Activated CD4-positive, alpha-beta T cell treated with anti-CD3 and anti-CD28 coated beads for 36 hours (primary cell): ENCODE results near the gene KCNK6. TPM values are rescaled to one million over a fixed set of nuclear protein-coding genes. Genes with fewer than 3 reads are reported as not detected.

ENCODE experiments used
- ATAC-seq: fragments of 200-7000 bp; cut with Tn5 transposase; one replicate; pipeline ENCODE4 v1.10.0; 2021; ENCODE audit warnings: mild to moderate bottlenecking, moderate library complexity
- CTCF ChIA-PET: fragments of 350-600 bp; sonication (Branson Sonifier 250); formaldehyde crosslinking; loops from one replicate; lab custom pipeline; 2021; ENCODE audit warnings: antibody characterized with exemption; lab: Charles Lee
- POLR2A ChIA-PET: fragments of 350-600 bp; sonication (Branson Sonifier 250); formaldehyde crosslinking; loops from one replicate; lab custom pipeline; 2021; ENCODE audit warnings: antibody characterized with exemption, inconsistent platforms; lab: Charles Lee
- DNase-seq: peaks from one replicate; pipeline ENCODE4 v3.0.0-alpha.2; 2020
- H3K27ac Mint-ChIP-seq: one replicate; pipeline ENCODE4 v1.8.0; 2021; ENCODE audit warnings: mixed read lengths
- H3K27me3 Mint-ChIP-seq: one replicate; pipeline ENCODE4 v1.8.0; 2021; ENCODE audit warnings: mixed read lengths
- H3K36me3 Mint-ChIP-seq: one replicate; pipeline ENCODE4 v1.8.0; 2021; ENCODE audit warnings: low read depth, mixed read lengths
- H3K4me1 Mint-ChIP-seq: one replicate; pipeline ENCODE4 v1.8.0; 2021; ENCODE audit warnings: mixed read lengths
- H3K4me3 Mint-ChIP-seq: one replicate; pipeline ENCODE4 v1.8.0; 2021; ENCODE audit warnings: mild to moderate bottlenecking, moderate library complexity, mixed read lengths
- H3K9me3 Mint-ChIP-seq: one replicate; pipeline ENCODE4 v1.8.0; 2021; ENCODE audit warnings: low read depth, mixed read lengths
- intact Hi-C, 2 experiments: fragments of 100-400 bp; cut with DNase I in 1 of 2; cut with micrococcal nuclease in 1 of 2; formaldehyde crosslinking; loops; one replicate each; pipeline versions ENCODE4 v1.14.2 to v1.15.1; 2022 to 2024; cut with DNase I, micrococcal nuclease
- total RNA-seq, 2 experiments: library from RNA; stranded (reverse); gene quantifications; one replicate each; pipeline ENCODE4 v1.2.3, GENCODE V29; 2021

KCNK6 gene
- total RNA-seq, 2 experiments from 2014 or later: 9.6 to 10.2 TPM

- no peak for DNase-seq
- CTCF ChIA-PET: interaction anchor here (0.6 kb wide), 1 partner anchor 19 kb away, joined by 3 read pairs; no protein-coding TSS in a partner anchor
- H3K4me1 Mint-ChIP-seq: no peaks in the 10 kb centered on the region
Observed at GRCh38 chr19:38351865-38352395, 32.3 kb downstream of the KCNK6 start.

GRCh38 chr19:38352611-38353010, 33.0 kb downstream of the KCNK6 start:
- no peak for ATAC-seq
- ChIA-PET POLR2A (interaction anchor here (0.6 kb wide), 1 partner anchor 45 kb away, joined by 3 read pairs; no protein-coding TSS in a partner anchor), CTCF (no interaction called here)
- H3K36me3 Mint-ChIP-seq: no peaks in the 10 kb centered on the region
- DNase-seq: no peak
- H3K4me1 Mint-ChIP-seq: no peaks in the 10 kb centered on the region
- no peak overlapping the region for H3K4me3 Mint-ChIP-seq
- intact Hi-C loops: no loop called here
- H3K9me3 Mint-ChIP-seq: no peaks in the 10 kb centered on the region
- H3K27ac Mint-ChIP-seq: no peak overlapping the region
- no peaks in the 10 kb centered on the region for H3K27me3 Mint-ChIP-seq

More at GRCh38 chr19:38351865-38352395, 32.3 kb downstream of the KCNK6 start:
- H3K27ac Mint-ChIP-seq: no peak overlapping the region
- H3K9me3 Mint-ChIP-seq: no peaks in the 10 kb centered on the region
- no peak for ATAC-seq
- no peaks in the 10 kb centered on the region for H3K27me3 Mint-ChIP-seq
- no peaks in the 10 kb centered on the region for H3K36me3 Mint-ChIP-seq
- no peak overlapping the region for H3K4me3 Mint-ChIP-seq
- intact Hi-C loops: no loop called here
- POLR2A ChIA-PET: no interaction called here

GRCh38 chr19:38355728-38356725, 36.4 kb downstream of the KCNK6 start:
- no peak for DNase-seq
- no peak for ATAC-seq
- H3K27me3 Mint-ChIP-seq: peaks cover 12% of the 10 kb centered on the region
- no peak overlapping the region for H3K4me3 Mint-ChIP-seq
- no peak overlapping the region for H3K27ac Mint-ChIP-seq
- H3K9me3 Mint-ChIP-seq: no peaks in the 10 kb centered on the region
- no peaks in the 10 kb centered on the region for H3K36me3 Mint-ChIP-seq
- ChIA-PET CTCF (interaction anchor here (0.7 kb wide), 1 partner anchor 398 kb away, joined by 3 read pairs; no protein-coding TSS in a partner anchor), POLR2A (no interaction called here)
- intact Hi-C loops: no loop called here
- H3K4me1 Mint-ChIP-seq: peaks cover under 1% of the 10 kb centered on the region

- CTCF ChIA-PET: interaction anchor here (0.6 kb wide), 1 partner anchor 134 kb away, joined by 3 read pairs; no protein-coding TSS in a partner anchor
- Mint-ChIP-seq H3K36me3 (no peaks in the 10 kb centered on the region), H3K4me3 (no peak overlapping the region), H3K27ac (no peak overlapping the region), H3K9me3 (no peaks in the 10 kb centered on the region), H3K4me1 (peaks cover 6% of the 10 kb centered on the region), H3K27me3 (peaks cover 17% of the 10 kb centered on the region)
- DNase-seq (no peak), ATAC-seq (no peak)
- intact Hi-C loops: no loop called here
- POLR2A ChIA-PET: no interaction called here
Observed at GRCh38 chr19:38358071-38358470, 38.4 kb downstream of the KCNK6 start.

- ChIA-PET CTCF (interaction anchor here (1.3 to 1.9 kb wide), 2 partner anchors 44 to 276 kb away, joined by 3 to 9 read pairs; partner anchors contain the start of gene FAM98C), POLR2A (no interaction called here)
- no peak overlapping the region for H3K4me3 Mint-ChIP-seq
- peaks cover 9% of the 10 kb centered on the region for H3K4me1 Mint-ChIP-seq
- peaks cover 17% of the 10 kb centered on the region for H3K27me3 Mint-ChIP-seq
- H3K36me3 Mint-ChIP-seq: no peaks in the 10 kb centered on the region
- no peak for DNase-seq
- H3K27ac Mint-ChIP-seq: no peak overlapping the region
- intact Hi-C loops: no loop called here
- H3K9me3 Mint-ChIP-seq: no peaks in the 10 kb centered on the region
- ATAC-seq: no peak
Observed at GRCh38 chr19:38359242-38360021, 39.8 kb downstream of the KCNK6 start.

GRCh38 chr19:38360351-38360750, 40.7 kb downstream of the KCNK6 start:
- Mint-ChIP-seq H3K27me3 (peaks cover 17% of the 10 kb centered on the region), H3K27ac (no peak overlapping the region), H3K4me1 (peaks cover 9% of the 10 kb centered on the region), H3K4me3 (no peak overlapping the region), H3K36me3 (no peaks in the 10 kb centered on the region), H3K9me3 (no peaks in the 10 kb centered on the region)
- DNase-seq: no peak
- ChIA-PET POLR2A (no interaction called here), CTCF (interaction anchor here (0.5 to 1.9 kb wide), 5 partner anchors 41 to 357 kb away, joined by 3 to 9 read pairs (median 3); partner anchors contain the start of genes FAM98C, KCNK6 and PPP1R14A)
- intact Hi-C loops: no loop called here
- ATAC-seq: no peak

GRCh38 chr19:38360839-38361631, 41.4 kb downstream of the KCNK6 start:
- no peak for DNase-seq
- H3K4me3 Mint-ChIP-seq: peak overlapping the region; percentile 76
- no peaks in the 10 kb centered on the region for H3K9me3 Mint-ChIP-seq
- no peaks in the 10 kb centered on the region for H3K36me3 Mint-ChIP-seq
- peaks cover 9% of the 10 kb centered on the region for H3K4me1 Mint-ChIP-seq
- no peak for ATAC-seq
- POLR2A ChIA-PET: no interaction called here
- intact Hi-C loops: no loop called here
- H3K27ac Mint-ChIP-seq: no peak overlapping the region
- CTCF ChIA-PET: interaction anchor here (0.5 to 1.9 kb wide), 6 partner anchors 13 to 563 kb away, joined by 3 to 9 read pairs (median 3); partner anchors contain the start of genes FAM98C, KCNK6, PPP1R14A and PSMD8
- peaks cover 19% of the 10 kb centered on the region for H3K27me3 Mint-ChIP-seq

- H3K27ac Mint-ChIP-seq: no peak overlapping the region
- peak; percentile 78 for ATAC-seq
- intact Hi-C loops: loop anchor here (1.0 to 2.0 kb wide), 6 partner anchors 13 to 97 kb away; partner anchors contain the start of genes PSMD8 (in 1 of the 2), SPINT2 (in 1 of the 2) and YIF1B (in 1 of the 2)
- POLR2A ChIA-PET: interaction anchor here (1.0 kb wide), 1 partner anchor 12 kb away, joined by 7 read pairs; the partner anchor contains the start of gene PSMD8
- H3K4me3 Mint-ChIP-seq: peak overlapping the region; percentile 76
- H3K27me3 Mint-ChIP-seq: peaks cover 22% of the 10 kb centered on the region
- CTCF ChIA-PET: interaction anchor here (0.7 to 1.5 kb wide), 3 partner anchors 12 to 127 kb away, joined by 3 to 7 read pairs (median 3); partner anchors contain the start of genes PPP1R14A and PSMD8
- H3K9me3 Mint-ChIP-seq: no peaks in the 10 kb centered on the region
- H3K4me1 Mint-ChIP-seq: peaks cover 9% of the 10 kb centered on the region
- DNase-seq: peak; percentile 87
- no peaks in the 10 kb centered on the region for H3K36me3 Mint-ChIP-seq
Observed at GRCh38 chr19:38361633-38362075, 42.0 kb downstream of the KCNK6 start.

- H3K4me3 Mint-ChIP-seq: peak overlapping the region; percentile 76
- no peaks in the 10 kb centered on the region for H3K9me3 Mint-ChIP-seq
- ATAC-seq (peak; percentile 81), DNase-seq (peak; percentile 94)
- ChIA-PET CTCF (interaction anchor here (0.5 to 1.4 kb wide), 3 partner anchors 12 to 468 kb away, joined by 3 to 7 read pairs (median 5); partner anchors contain the start of gene PSMD8), POLR2A (interaction anchor here (1.0 kb wide), 1 partner anchor 12 kb away, joined by 7 read pairs; the partner anchor contains the start of gene PSMD8)
- H3K4me1 Mint-ChIP-seq: peaks cover 9% of the 10 kb centered on the region
- peak overlapping the region; percentile 55 for H3K27ac Mint-ChIP-seq
- H3K36me3 Mint-ChIP-seq: no peaks in the 10 kb centered on the region
- H3K27me3 Mint-ChIP-seq: peaks cover 22% of the 10 kb centered on the region
- intact Hi-C loops: loop anchor here (1.0 to 2.0 kb wide), 6 partner anchors 12 to 98 kb away; partner anchors contain the start of genes PSMD8 (in 1 of the 2), SPINT2 (in 1 of the 2) and YIF1B (in 1 of the 2)
Observed at GRCh38 chr19:38362076-38362945, 42.7 kb downstream of the KCNK6 start.
